Testis (tissue), 3 donors: Measurements from ENCODE around the gene UGT1A5. TPM values are rescaled to one million over a fixed set of nuclear protein-coding genes. Genes with fewer than 3 reads are reported as not detected.

Source experiments
- DNase-seq: peaks from one replicate; pipeline ENCODE4 v3.0.0-alpha.2; 2019
- H3K27ac ChIP-seq, 2 donors: fragments of 200-600 bp; sonication (generic); one replicate each; pipeline ENCODE4 v1.5.1; 2019
- H3K27me3 ChIP-seq: fragments of 200-600 bp; sonication (generic); one replicate; pipeline ENCODE4 v1.5.1; 2019
- H3K36me3 ChIP-seq: fragments of 200-600 bp; sonication (generic); one replicate; pipeline ENCODE4 v1.5.1; 2017; ENCODE audit warnings: low read depth; ENCODE audit errors: missing control alignments
- H3K4me1 ChIP-seq: fragments of 200-600 bp; sonication (generic); one replicate; pipeline ENCODE4 v1.5.1; 2019
- H3K4me3 ChIP-seq, 2 donors: fragments of 200-600 bp; sonication (generic); one replicate each; pipeline ENCODE4 v1.5.1; 2017 to 2019
- H3K9me3 ChIP-seq: fragments of 200-600 bp; sonication (generic); one replicate; pipeline ENCODE4 v1.5.1; 2017
- CTCF ChIP-seq, 3 experiments: fragments of 450-650 bp in 2 of 3; fragments of 200-600 bp in 1 of 3; sonication (generic) in 1 of 3; IDR thresholded peaks; one replicate each; pipeline ENCODE4 v1.5.1; 2016 to 2019; ENCODE audit warnings: antibody characterized with exemption in 3 of 3, mild to moderate bottlenecking in 2 of 3, moderate library complexity in 1 of 3
- POLR2A ChIP-seq: fragments of 450-650 bp; IDR thresholded peaks from one replicate; pipeline ENCODE4 v1.6.1; 2017; ENCODE audit warnings: antibody characterized with exemption, mild to moderate bottlenecking, moderate library complexity
- WGBS, 2 donors: methylation state at CpG; one replicate each; pipeline ENCODE4 v1.1.5; 2018; 5-methylcytosine and 5-hydroxymethylcytosine counted together
- intact Hi-C: fragments of 100-400 bp; cut with DNase I; formaldehyde crosslinking; loops from one replicate; pipeline ENCODE4 v1.15.1; 2023; ENCODE audit warnings: low total_unique reads
- polyA plus RNA-seq: library from polyadenylated mRNA; stranded (reverse); fragments of 350-450 nt; fragmentation: Illumina TruSeq; extraction: RNeasy Lipid Tissue Mini Kit (QIAGEN cat#74804); gene quantifications from one replicate; pipeline ENCODE4 v1.2.3, GENCODE V29; 2014; ENCODE audit warnings: low read depth, low replicate concordance; ENCODE audit not compliant: insufficient read depth
- total RNA-seq, 2 donors: library from RNA; depleted of rRNA; stranded (reverse); fragments of >200 nt; gene quantifications; one replicate each; pipeline ENCODE4 v1.2.3, GENCODE V29; 2016

The UGT1A5 gene
- total and polyA plus RNA-seq, 3 donors from 2014 or later = 0.16 TPM; not detected in 2

DNA sequence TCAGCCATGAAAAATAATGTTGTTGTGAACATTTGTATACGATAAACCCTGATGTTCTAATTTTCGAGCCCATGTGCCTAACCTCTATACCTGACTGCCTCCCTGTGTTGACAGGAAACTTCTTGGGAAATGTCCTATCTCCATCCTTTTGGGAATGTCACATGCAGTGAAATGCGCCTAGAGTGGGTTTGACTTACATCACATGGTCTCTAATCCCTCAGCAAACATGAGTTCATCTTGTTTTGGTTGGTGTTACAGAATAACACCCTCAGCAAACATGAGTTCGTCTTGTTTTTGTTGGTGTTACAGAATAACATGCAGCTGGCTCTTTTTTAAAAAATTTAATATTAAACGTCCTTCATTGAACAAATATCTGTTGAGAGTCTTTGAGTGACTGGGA lies 24.4 kb upstream of the UGT1A5 start:
- intact Hi-C loops = no loop called here
- H3K4me3 ChIP-seq = no peak overlapping the region
- H3K4me1 ChIP-seq = no peaks in the 10 kb centered on the region
- H3K9me3 ChIP-seq = no peaks in the 10 kb centered on the region
- H3K36me3 ChIP-seq = no peaks in the 10 kb centered on the region
- no peaks in the 10 kb centered on the region for H3K27me3 ChIP-seq
- no peak for DNase-seq
- no peak overlapping the region for H3K27ac ChIP-seq
- WGBS, 2 donors = 89 to 92% methylated on average over 5 of the region's 5 CpGs
- TF ChIP-seq POLR2A = no peak
- TF ChIP-seq CTCF (IDR thresholded peaks at IDR 0.05) = no peak

GRCh38 chr2:233689031-233689430 lies 23.7 kb upstream of the UGT1A5 start:
- no peak overlapping the region for H3K4me3 ChIP-seq
- H3K27me3 ChIP-seq = no peaks in the 10 kb centered on the region
- H3K36me3 ChIP-seq = no peaks in the 10 kb centered on the region
- no peak for DNase-seq
- no peaks in the 10 kb centered on the region for H3K9me3 ChIP-seq
- TF ChIP-seq POLR2A (no peak), CTCF (IDR thresholded peaks at IDR 0.05) (no peak)
- no peak overlapping the region for H3K27ac ChIP-seq
- H3K4me1 ChIP-seq = no peaks in the 10 kb centered on the region
- intact Hi-C loops = no loop called here

DNA sequence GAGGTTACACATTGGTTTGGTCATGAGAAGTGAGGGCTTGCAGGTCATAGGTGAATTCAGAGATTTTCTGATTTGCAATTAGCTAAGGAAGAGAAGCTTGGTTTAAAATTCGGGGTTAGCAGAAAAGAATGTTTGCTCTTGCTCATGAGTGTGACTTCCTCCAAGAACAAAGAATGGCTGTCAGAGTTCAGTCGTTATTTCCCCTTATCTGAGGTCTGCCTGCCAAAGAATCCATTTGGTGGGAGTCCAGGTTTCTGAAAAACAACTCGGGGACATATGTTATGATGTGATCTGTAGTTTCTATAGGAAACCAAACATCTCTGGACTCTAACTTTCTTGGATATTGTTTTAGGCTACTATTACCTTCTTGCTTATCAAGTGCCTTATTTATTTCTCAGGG lies 23.2 kb upstream of the UGT1A5 start:
- no peak overlapping the region for H3K4me3 ChIP-seq
- H3K36me3 ChIP-seq = no peaks in the 10 kb centered on the region
- TF ChIP-seq CTCF (IDR thresholded peaks at IDR 0.05) = no peak
- TF ChIP-seq POLR2A = no peak
- no peak overlapping the region for H3K27ac ChIP-seq
- no peaks in the 10 kb centered on the region for H3K9me3 ChIP-seq
- intact Hi-C loops = no loop called here
- no peaks in the 10 kb centered on the region for H3K27me3 ChIP-seq
- 16 to 36% methylated on average over 3 of the region's 3 CpGs for WGBS, 2 donors
- H3K4me1 ChIP-seq = no peaks in the 10 kb centered on the region
- no peak for DNase-seq

DNA sequence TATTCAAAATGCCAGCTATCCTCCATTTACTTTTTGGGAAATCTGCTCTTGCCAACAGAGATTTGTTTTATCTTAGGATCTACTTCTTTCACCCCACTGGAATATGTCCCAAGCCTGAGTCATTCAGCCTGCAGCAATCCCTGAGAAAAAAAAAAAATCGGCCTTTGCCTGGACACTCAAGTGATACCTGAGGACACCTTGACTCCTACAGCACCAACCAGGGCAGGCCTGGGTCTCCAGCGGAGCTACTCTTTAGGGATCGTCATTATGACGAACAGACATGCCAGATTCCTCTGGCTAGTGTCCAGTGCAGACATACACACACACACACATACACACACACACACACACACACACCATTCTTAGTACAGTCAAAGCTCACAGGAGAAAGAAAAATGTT lies 22.3 kb upstream of the UGT1A5 start:
- 72 to 81% methylated on average over 4 of the region's 4 CpGs for WGBS, 2 donors
- no peak for DNase-seq
- Histone ChIP-seq H3K27me3 (no peaks in the 10 kb centered on the region), H3K4me1 (no peaks in the 10 kb centered on the region), H3K27ac (no peak overlapping the region), H3K4me3 (no peak overlapping the region), H3K9me3 (no peaks in the 10 kb centered on the region), H3K36me3 (no peaks in the 10 kb centered on the region)
- no peak for TF ChIP-seq POLR2A
- no peak for TF ChIP-seq CTCF (IDR thresholded peaks at IDR 0.05)
- intact Hi-C loops = no loop called here
